A549 treated with AZD9567 at 1 μM for 4 hours (cell line): ENCODE measurements around the gene FN3K. TPM values are rescaled to one million over a fixed set of nuclear protein-coding genes. Genes with fewer than 3 reads are reported as not detected.

Experiments used
- total RNA-seq: library from RNA; stranded (reverse); fragments of 200-300 nt; extraction: Qiagen RNA extraction; gene quantifications from 5 replicates; pipeline ENCODE4 v1.2.3, GENCODE V29; 2022; ENCODE audit not compliant: insufficient read depth

FN3K gene
- total RNA-seq, result 7.8 to 9.0 TPM (median 8.4 TPM) in 5 replicates

GRCh38 chr17:82734987-82735866, at the start of gene FN3K:
Gene FN3K (plus strand): TSS chr17:82735615. CDS start chr17:82735637, 22 bp downstream.

GRCh38 chr17:82698065-82698973, 37.1 kb upstream of the FN3K start, which contains the start of gene RAB40B:
Gene RAB40B (minus strand): TSS chr17:82698698. CDS start chr17:82698596, 102 bp downstream.

GRCh38 chr17:82716203-82717010, 19.0 kb upstream of the FN3K start, which contains the start of gene FN3KRP:
Gene FN3KRP (plus strand): TSS chr17:82716706. CDS start chr17:82716756, 50 bp downstream.

DNA sequence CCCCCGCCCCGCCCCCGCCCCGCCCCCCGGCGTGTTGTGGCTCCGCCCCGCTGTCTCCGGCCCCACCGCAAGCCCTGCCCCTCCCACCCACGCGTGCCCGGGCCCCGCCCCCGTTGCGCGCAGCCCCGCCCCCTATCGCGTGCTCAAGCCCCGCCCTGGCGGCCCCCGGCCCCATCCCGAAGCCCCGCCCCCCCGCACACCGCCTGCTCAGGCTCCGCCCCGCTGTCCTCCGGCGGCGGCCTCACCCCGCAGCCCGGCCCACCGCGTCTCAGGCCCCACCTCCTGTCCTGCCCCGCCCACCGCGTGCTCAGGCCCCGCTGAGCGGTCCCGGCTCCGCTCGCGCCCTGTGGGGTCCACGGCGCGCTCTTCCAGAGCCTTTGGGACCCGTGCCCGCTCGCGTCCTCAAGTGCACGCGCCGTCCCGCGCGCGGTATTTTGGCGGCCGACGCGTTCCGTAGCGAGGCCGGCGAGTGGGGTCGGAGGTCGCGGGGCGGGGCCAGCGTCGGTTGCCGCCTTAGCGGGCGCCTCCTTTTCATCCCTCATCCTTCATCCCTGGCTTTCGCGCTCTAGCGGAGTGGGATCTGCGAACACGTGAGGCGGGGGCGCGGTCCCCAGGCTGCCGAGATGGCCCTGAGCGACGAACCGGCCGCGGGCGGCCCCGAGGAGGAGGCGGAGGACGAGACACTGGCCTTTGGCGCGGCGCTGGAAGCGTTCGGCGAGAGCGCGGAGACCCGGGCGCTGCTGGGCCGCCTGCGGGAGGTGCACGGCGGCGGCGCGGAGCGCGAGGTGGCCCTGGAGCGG, 16.4 kb downstream of the FN3K start, which contains the start of gene TBCD:
Gene TBCD (plus strand): TSS at position 495 of the 800 bp plus-strand sequence. CDS start 129 bp downstream, at position 624.

Other genes starting within 250 kb of the FN3K start
- 48.6 to 60.7 TPM (median 56.4 TPM) in 5 replicates for gene FOXK2, start 215.9 kb upstream of the FN3K start, total RNA-seq
- 84.8 to 99.2 TPM (median 94.5 TPM) in 5 replicates for gene WDR45B, start 87.2 kb upstream of the FN3K start, total RNA-seq
- gene RAB40B, start 36.9 kb upstream of the FN3K start, total RNA-seq, result 16.9 to 23.0 TPM (median 20.1 TPM) in 5 replicates
- gene FN3KRP, start 18.9 kb upstream of the FN3K start, total RNA-seq, result 70.9 to 80.1 TPM (median 72.1 TPM) in 5 replicates
- gene TBCD, start 16.4 kb downstream of the FN3K start, total RNA-seq, result 63.6 to 89.8 TPM (median 79.1 TPM) in 5 replicates
- not detected in 5 replicates for gene ZNF750, start 104.4 kb downstream of the FN3K start, total RNA-seq